NAMALWA (cell line): ENCODE measurements around the gene OTX1.

Source experiments
- DNase-seq: peaks from one replicate; pipeline ENCODE4 v3.0.0-alpha.2; 2015; ENCODE audit warnings: low spot score

Gene OTX1

DNA sequence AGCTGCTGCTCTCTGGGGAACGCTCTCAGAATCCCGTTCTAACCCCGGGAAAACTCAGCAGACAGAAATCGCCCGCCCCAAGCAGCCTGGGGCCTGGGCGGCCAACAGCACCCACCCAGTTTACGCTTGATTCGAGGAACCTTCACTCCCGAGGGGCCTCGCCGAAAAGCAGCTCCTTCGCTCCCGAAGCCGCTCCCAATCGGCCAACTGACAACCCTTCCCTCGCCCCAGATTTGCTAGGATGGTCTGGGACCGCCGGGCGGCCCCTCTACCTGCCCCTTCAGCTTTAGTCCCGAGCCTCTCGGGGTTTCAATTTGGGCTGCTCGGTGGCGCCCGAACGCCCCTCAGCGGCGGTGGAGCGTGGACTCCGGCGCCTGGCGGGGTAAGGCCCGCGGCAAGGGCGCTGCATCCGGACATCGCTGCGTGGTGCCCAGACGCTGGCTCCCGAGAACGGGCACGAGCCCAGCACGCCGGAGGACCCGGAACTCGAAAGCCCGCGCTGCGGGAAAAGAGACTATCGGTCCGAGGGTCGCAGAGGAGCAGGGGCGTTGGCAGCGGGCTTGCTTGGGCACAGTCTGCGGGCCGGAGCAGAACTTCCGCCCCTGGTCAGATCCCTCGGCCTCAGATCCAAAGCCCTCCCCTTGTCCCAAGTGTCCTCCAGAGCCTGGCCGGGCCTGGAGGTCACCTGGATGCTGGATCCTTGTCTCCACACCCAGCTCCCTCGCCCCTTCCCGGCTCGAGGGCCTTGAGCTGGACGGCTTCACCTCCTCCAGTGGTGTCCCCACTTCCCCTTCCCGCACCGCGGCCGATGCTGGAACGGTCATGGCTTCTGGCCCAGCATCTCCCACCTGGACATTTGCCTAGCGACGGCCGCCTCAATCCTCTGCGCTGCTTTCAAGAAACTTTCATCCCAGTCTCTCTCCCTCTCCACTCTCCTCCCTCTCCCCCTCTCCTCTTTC, 3.0 kb upstream of the OTX1 start:
- DNase-seq, result no peak

DNA sequence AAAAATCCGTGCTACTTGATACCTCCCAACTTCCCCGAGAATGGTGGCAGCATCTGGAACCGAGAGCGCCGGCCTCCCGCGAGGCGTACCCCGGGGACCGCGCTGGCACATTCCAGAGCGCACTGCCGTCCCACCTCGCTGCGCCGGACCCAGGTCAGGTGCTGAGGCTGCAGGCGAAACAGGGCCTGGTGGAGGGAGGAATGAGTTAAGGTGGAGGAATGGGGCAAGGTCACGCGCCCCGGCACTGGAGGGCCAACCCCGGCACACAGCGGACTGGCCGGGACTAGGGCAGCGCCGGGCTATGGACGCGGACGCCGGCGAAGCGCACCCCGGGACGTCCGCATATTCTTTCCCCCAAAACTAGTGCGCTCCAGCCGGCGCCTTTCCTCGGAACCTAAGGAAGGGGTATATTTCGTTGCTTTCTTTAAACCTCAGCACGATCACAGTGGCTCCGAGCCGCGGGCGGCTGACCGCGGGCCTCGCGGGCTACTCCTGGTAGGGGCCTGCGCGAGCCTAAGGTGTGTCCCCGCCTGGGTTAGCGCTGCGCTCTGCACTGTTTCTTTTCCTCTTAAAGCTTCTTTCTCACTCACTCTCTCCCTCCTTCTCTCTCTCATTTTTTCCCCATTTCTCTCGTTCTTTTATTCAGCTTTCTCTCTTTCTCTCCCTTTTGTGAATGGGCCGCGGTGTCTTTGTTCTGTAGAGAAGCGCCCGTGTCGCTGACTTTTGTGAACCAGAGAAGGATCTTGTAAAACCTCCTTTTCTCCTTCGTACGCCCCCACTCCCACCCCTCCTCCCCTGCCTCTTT, 2.1 kb upstream of the OTX1 start:
- DNase-seq, result no peak

GRCh38 chr2:63049211-63049969, 1.2 kb upstream of the OTX1 start:
- DNase-seq, result no peak

GRCh38 chr2:63049970-63050333, 678 bp upstream of the OTX1 start:
- no peak for DNase-seq

- DNase-seq, result no peak
Measured at GRCh38 chr2:63051042-63051794, 588 bp downstream of the OTX1 start.

DNA sequence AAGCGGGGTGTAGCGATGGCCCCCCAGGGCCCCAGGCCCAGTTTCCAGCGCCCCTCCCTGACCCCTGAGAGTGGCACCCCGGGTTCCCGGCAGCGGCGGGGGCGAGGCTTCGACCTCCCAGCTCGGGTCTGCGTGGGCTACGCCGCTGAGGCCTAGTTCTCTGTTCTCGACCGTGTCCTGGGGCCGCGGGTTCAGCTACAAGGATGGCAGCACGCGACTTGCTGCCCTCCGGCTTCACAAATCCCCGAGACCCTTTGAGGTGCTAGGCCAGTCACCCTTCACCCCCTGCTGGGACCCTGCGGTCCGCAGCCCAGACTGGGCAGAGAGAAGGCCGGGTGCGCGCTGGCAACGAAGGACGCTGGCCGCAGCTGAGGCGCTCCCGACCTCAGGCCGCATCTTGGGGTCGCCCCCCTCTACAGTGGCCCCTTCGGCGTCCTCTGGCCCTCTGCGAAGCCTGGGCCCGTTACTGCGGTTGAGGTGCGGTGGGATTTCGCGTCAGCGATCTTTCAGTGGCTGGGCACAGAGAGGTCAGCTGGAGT, 1.2 kb downstream of the OTX1 start:
- no peak for DNase-seq

DNA sequence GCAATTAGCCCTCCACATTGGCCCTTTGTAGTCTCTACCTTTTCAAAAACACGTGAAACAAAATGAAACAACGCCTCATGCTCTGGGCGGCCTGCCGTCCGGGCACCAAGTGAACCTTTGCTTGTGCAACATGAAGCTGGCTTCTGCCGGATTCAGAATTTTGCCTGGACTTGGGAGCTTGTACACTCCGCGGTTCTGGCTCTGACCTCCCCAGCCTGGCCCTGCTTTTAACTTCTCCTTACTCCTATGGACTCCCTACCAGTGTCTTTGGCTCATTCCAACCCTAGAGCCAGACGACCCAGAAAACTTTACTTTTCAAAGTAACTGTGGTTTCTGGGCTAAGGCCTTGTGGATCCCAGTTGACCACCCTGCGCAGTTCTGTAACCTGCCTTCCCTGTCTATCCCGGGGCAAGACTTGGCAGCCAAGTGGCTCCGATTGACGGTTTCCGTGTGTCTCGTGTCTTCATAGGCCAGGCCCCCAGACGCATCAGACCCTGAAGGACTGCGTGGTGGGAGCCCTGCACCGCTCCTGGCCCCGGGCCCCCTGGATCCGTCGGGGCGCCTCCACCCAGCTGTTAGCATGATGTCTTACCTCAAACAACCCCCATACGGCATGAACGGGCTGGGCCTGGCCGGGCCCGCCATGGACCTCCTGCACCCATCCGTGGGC, 1.9 kb downstream of the OTX1 start:
- no peak for DNase-seq

DNA sequence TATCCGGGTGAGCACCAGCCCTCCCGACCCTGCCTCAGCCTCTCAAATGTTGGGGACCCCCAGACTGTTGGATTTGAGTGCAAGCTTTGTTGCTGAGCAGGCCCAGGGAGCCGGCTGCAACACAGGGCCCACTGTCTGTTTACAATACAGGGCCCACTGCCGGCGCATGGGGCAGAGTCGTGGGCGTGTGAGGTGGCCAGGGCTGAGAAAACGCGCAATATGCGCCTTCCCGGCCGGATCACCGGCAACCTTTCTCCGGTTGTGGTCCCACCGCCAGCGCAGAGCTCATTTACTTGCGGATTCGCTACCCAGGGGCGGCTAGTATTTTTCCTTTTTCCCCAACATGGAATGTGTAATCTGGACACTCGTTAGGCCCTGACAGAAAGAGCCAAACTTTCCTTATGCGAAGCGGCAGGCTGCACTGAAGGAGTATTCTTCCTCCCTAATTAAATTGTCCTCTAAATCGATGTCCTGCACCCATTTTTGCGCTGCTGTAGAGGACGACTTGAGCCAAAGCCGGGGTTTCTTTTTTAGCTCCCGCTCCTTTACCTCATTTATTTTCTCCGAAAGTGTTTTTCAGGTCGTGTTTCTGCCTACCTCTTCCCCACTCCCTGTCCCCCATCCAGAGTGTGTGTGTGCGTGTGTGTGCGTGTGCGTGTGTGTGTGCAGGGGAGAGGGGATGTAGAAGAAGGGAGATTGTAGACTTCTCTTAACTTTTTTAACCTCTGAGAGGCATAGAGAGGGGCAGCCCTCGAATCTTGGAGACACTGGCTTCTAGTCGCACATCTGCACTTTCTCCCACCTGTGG, 2.7 kb downstream of the OTX1 start:
- DNase-seq, result no peak

- peak; percentile 59 for DNase-seq
Measured at GRCh38 chr2:63053889-63054602, 3.4 kb downstream of the OTX1 start.

DNA sequence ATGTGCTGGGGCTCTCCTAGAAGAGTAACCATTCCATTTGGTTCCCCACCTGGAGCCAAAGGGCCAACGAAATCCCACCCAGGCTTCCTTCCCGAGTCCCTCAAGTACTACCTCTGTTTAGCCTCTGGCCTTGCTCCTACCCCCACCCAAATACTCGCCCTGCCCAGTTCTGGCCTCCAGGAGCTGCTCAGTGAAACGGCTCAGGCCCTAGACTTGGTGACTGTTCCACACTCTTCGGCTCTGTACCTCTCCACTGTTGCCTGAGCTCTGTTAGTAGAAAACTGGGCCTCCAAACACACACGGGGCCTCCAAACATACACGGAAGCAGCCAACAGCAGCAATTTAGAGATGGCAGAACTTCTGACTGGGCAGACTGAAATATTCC, 4.2 kb downstream of the OTX1 start:
- DNase-seq, result no peak

GRCh38 chr2:63055226-63056106, 4.8 kb downstream of the OTX1 start:
- DNase-seq, result peak; percentile 34

DNA sequence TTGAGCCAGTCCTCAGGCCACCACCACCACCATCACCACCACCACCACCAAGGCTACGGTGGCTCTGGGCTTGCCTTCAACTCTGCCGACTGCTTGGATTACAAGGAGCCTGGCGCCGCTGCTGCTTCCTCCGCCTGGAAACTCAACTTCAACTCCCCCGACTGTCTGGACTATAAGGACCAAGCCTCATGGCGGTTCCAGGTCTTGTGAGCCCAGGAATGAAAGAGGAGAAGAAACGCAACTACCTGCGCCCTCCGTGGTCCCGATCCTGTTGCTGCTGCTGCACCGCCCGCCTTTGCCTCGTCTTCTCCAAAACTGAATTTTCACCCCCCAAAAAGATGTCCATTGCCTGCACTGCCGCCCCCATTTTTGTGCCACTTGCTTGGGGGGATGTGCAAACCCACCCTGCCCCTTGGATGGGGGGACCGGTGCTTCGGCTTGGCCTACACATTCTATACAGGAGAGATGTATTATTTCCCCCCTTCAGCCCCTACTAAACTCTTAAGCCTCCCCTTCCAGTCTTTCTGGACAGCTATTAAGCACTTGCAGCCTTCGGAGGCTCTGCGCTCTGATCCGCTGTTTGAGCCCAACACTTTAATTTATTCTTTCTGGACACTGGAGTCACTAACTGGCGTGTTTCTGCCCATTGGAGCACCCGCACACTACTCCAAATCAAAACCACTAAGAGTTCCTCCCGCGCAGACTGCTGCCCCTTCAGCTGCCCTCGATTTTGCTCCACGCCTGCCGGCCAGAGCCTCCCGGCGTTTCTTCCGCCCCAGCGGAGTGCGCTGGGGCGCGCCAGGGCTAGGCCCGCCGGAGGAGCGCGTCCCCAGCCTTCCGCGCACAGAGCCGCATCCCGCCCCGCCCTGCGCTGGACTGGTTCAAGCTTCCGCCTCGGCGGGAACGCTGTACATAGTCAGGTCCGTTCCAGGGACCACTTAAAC, 5.7 kb downstream of the OTX1 start:
- DNase-seq, result peak; percentile 52

DNA sequence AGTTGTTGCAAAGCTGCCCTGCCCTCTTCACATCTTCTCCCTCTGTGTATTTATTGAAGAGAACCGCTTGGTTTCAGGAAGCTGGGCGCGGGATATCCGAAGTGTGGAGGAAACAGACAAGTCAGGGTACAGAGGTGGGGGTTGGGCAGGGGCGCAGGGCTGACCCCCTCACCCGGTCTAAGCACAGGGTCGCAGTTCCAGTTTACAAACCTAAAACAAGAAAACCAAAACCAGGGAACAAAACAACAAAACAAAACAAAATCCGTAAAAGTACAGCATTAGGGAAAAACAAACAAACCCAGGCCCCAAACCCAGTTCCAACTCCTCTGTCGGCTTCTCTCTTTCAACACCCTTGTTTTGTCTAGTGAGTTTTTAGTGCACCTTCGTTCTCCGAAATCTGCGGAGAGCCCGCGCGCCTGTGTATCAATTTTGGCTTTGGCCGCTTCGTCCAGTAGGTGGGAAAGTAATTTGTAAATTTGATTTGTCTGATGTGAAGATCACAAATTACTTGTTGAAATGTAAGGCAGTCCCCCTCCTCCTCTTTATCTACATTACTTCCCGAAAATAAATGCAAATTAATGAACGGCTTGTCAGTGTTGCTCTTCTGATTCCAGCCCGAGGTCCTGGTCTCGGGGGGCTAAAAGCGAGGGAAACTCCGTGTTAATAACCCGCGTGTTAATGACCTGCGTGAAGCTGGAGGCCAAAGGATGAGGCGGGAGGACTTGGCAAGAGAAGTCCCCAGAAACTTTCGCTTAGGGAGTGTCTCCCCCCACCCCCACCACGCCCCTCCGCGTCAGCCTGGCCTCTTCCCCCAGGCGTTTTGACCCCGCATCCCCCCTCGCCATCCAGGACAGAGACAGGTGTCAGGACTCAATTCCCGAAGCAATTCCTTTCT, 6.9 kb downstream of the OTX1 start:
- DNase-seq, result peak; percentile 58

- DNase-seq, result peak; percentile 33
Measured at GRCh38 chr2:63058144-63058920, 7.7 kb downstream of the OTX1 start.
